ENCODE data around the gene TOX2.

DNA sequence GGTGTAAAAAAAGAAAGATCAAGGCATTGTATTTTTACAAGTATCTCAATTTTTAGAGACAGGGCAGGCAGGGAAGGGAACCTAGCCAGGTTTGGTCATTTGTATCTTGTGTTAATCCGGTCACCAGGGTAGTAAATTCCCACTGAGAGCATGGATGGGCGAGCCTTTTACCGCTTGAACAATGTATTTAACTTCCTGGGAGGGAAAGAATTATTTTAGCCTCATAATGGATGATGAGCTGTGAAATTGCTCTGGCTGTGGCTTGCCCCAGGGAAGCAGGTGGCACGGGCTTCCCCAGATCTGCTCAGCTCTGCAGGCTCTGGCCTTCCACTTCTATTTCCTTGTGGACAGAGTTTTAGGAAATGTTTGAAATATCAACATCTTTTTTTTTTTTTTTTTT, 72.9 kb downstream of the TOX2 start:
- TF ChIP-seq, protein P1, sequence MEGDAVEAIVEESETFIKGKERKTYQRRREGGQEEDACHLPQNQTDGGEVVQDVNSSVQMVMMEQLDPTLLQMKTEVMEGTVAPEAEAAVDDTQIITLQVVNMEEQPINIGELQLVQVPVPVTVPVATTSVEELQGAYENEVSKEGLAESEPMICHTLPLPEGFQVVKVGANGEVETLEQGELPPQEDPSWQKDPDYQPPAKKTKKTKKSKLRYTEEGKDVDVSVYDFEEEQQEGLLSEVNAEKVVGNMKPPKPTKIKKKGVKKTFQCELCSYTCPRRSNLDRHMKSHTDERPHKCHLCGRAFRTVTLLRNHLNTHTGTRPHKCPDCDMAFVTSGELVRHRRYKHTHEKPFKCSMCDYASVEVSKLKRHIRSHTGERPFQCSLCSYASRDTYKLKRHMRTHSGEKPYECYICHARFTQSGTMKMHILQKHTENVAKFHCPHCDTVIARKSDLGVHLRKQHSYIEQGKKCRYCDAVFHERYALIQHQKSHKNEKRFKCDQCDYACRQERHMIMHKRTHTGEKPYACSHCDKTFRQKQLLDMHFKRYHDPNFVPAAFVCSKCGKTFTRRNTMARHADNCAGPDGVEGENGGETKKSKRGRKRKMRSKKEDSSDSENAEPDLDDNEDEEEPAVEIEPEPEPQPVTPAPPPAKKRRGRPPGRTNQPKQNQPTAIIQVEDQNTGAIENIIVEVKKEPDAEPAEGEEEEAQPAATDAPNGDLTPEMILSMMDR (IDR thresholded peaks at IDR 0.05; ENCODE audit: low read depth, low read length, poor library complexity, severe bottlenecking), result no peak
- TF ChIP-seq EZH2phosphoT487 (IDR thresholded peaks at IDR 0.05; ENCODE audit: borderline replicate concordance, low read length), result no peak
